ENCODE measurements around the gene GBF1. TPM values are rescaled to one million over a fixed set of nuclear protein-coding genes. Genes with fewer than 3 reads are reported as not detected.

The GBF1 gene
- total and polyA plus RNA-seq, 2 donors (not counting 1 experiment from before 2014, with no cell fraction given), result 20.8 to 39.3 TPM

GRCh38 chr10:102254426-102254825 lies 9.1 kb downstream of the GBF1 start:
- CTCF ChIA-PET, result interaction anchor here (0.8 to 2.3 kb wide), 2 partner anchors 22 to 24 kb away, joined by 3 to 8 read pairs; no protein-coding TSS in a partner anchor
- Histone ChIP-seq H3K9ac (ENCODE audit: low read length) (no peak overlapping the region), H3K4me3 (ENCODE audit: control extremely low read depth in 1 of 5, extremely low read depth in 1 of 5, insufficient read depth in 1 of 5, low read depth in 2 of 5, low read length in 4 of 5) (no peak overlapping the region), H3K79me2 (ENCODE audit: control insufficient read depth, insufficient read depth, low read length) (peaks cover 93% of the 10 kb centered on the region), H3K9me3 (ENCODE audit: control extremely low read depth in 1 of 3, control insufficient read depth in 2 of 3, insufficient read depth in 1 of 3, low read length in 2 of 3) (no peaks in the 10 kb centered on the region), H3K4me2 (replicated peaks; ENCODE audit: low read depth, low read length, poor library complexity, severe bottlenecking) (no peak overlapping the region), H3K27ac (ENCODE audit: low read length in 2 of 2) (no peak overlapping the region), H3K27me3 (replicated peaks in 1 of 4; ENCODE audit: control extremely low read depth in 1 of 4, control insufficient read depth in 3 of 4, insufficient read depth in 4 of 4, low read length in 3 of 4) (no peaks in the 10 kb centered on the region), H3K36me3 (replicated peaks in 1 of 2; ENCODE audit: control extremely low read depth in 1 of 2, control insufficient read depth in 1 of 2, extremely low read depth in 1 of 2, insufficient read depth in 2 of 2, low read length in 1 of 2) (peaks cover 2 to 20% of the 10 kb centered on the region in 2 experiments), H2AFZ (ENCODE audit: insufficient read depth, low read depth, low read length, poor library complexity, severe bottlenecking) (no peak overlapping the region), H4K20me1 (ENCODE audit: control insufficient read depth, insufficient read depth, low read length, poor library complexity, severe bottlenecking) (peaks cover 96% of the 10 kb centered on the region), H3K4me1 (ENCODE audit: control insufficient read depth in 2 of 2, insufficient read depth in 2 of 2, low read length in 2 of 2) (peaks cover 0 to 3% of the 10 kb centered on the region in 2 donors)
- POLR2A ChIA-PET, result no interaction called here
- DNase-seq, result no peak
- intact Hi-C loops (cut with micrococcal nuclease), result no loop called here
- WGBS (ENCODE audit: insufficient coverage), result no CpG with 5 or more reads among the region's 1 CpG
- Mint-ChIP-seq H3K9me3 (ENCODE audit: insufficient read depth) (no peaks in the 10 kb centered on the region), H3K4me3 (no peak overlapping the region), H3K4me1 (peaks cover 17% of the 10 kb centered on the region), H3K27ac (no peak overlapping the region), H3K27me3 (no peaks in the 10 kb centered on the region)
- TF ChIP-seq EZH2 (IDR thresholded peaks at IDR 0.05; ENCODE audit: borderline replicate concordance, insufficient read depth, low read depth, low read length, poor library complexity, severe bottlenecking) (no peak), CTCF (IDR thresholded peaks at IDR 0.05) (no peak)
- no peak for ATAC-seq (ENCODE audit: low read depth)

- H2AFZ ChIP-seq (ENCODE audit: insufficient read depth, low read depth, low read length, poor library complexity, severe bottlenecking), result no peak overlapping the region
- no peak for ATAC-seq (ENCODE audit: low read depth)
- H3K27ac ChIP-seq (ENCODE audit: low read length in 2 of 2), result no peak overlapping the region
- H3K27me3 ChIP-seq (replicated peaks in 1 of 4; ENCODE audit: control extremely low read depth in 1 of 4, control insufficient read depth in 3 of 4, insufficient read depth in 4 of 4, low read length in 3 of 4), result no peaks in the 10 kb centered on the region
- no CpG with 5 or more reads among the region's 2 CpGs for WGBS (ENCODE audit: insufficient coverage)
- H3K9ac ChIP-seq (ENCODE audit: low read length), result no peak overlapping the region
- no peak overlapping the region for H3K4me3 Mint-ChIP-seq
- H3K27me3 Mint-ChIP-seq, result no peaks in the 10 kb centered on the region
- peaks cover 86% of the 10 kb centered on the region for H4K20me1 ChIP-seq (ENCODE audit: control insufficient read depth, insufficient read depth, low read length, poor library complexity, severe bottlenecking)
- peaks cover 83% of the 10 kb centered on the region for H3K79me2 ChIP-seq (ENCODE audit: control insufficient read depth, insufficient read depth, low read length)
- ChIA-PET CTCF (no interaction called here), POLR2A (no interaction called here)
- TF ChIP-seq EZH2 (IDR thresholded peaks at IDR 0.05; ENCODE audit: borderline replicate concordance, insufficient read depth, low read depth, low read length, poor library complexity, severe bottlenecking), result no peak
- no peak for TF ChIP-seq CTCF (IDR thresholded peaks at IDR 0.05)
- no peaks in the 10 kb centered on the region for H3K9me3 ChIP-seq (ENCODE audit: control extremely low read depth in 1 of 3, control insufficient read depth in 2 of 3, insufficient read depth in 1 of 3, low read length in 2 of 3)
- no peak for DNase-seq
- peaks cover 17% of the 10 kb centered on the region for H3K4me1 Mint-ChIP-seq
- no peak overlapping the region for H3K27ac Mint-ChIP-seq
- H3K4me1 ChIP-seq (ENCODE audit: control insufficient read depth in 2 of 2, insufficient read depth in 2 of 2, low read length in 2 of 2), result peaks cover 0 to 3% of the 10 kb centered on the region in 2 donors
- intact Hi-C loops (cut with micrococcal nuclease), result no loop called here
- no peak overlapping the region for H3K4me2 ChIP-seq (replicated peaks; ENCODE audit: low read depth, low read length, poor library complexity, severe bottlenecking)
- no peak overlapping the region for H3K4me3 ChIP-seq (ENCODE audit: control extremely low read depth in 1 of 5, extremely low read depth in 1 of 5, insufficient read depth in 1 of 5, low read depth in 2 of 5, low read length in 4 of 5)
- peaks cover 2 to 25% of the 10 kb centered on the region in 2 experiments for H3K36me3 ChIP-seq (replicated peaks in 1 of 2; ENCODE audit: control extremely low read depth in 1 of 2, control insufficient read depth in 1 of 2, extremely low read depth in 1 of 2, insufficient read depth in 2 of 2, low read length in 1 of 2)
- H3K9me3 Mint-ChIP-seq (ENCODE audit: insufficient read depth), result no peaks in the 10 kb centered on the region
Observed at GRCh38 chr10:102255404-102255803, 10.1 kb downstream of the GBF1 start.
